ENCODE results near the gene MSL1. TPM values are rescaled to one million over a fixed set of nuclear protein-coding genes. Genes with fewer than 3 reads are reported as not detected.

The MSL1 gene
- total RNA-seq, 1 donor from 2014 or later, result 135 TPM

DNA sequence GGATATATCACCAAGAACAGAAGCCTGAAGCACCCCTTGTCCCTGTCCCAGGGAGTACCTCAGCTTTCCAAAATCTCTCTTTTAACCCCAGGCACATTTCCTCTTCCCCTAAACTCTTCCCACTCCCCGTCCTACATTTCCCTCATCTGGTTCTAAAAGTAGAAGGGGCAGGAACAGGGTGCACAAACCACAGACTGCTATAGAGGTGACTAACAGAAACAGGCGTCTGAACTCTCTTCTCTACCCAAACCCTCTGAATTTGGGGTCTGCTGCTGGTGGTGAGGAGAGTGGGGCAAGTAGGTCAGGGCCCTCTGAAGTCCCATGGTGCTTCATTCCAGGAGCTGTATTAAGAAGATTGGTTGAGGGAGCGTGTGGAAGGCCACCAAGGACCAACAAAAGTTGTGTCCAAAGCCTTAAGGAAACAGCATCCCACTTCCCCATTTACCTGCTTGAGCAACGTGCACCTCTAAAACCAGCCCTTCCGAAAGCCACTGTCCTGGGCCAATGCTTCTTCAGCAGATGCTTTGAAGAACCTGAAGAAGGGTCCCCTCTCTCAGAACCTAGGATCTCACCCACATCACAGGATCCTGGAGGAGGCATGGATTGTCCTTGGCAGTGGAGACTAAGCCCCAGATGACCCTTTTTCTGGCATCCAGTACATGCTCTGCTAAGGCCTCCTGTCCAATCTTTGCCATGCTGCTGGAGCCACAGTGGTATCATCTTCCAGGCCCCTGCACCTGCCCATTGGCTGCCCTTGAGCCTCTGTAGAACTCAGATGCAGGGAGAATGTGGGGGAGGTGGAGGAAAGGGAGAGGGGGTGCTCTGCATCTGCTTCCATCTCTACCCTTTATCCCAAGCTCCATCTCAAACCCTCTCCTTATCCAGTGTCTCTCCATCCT is 15.7 kb upstream of the MSL1 start:
- Mint-ChIP-seq H3K4me3 (no peak overlapping the region), H3K27me3 (ENCODE audit: low read depth) (no peaks in the 10 kb centered on the region), H3K9me3 (no peaks in the 10 kb centered on the region), H3K36me3 (no peaks in the 10 kb centered on the region), H3K27ac (peak overlapping the region; percentile 93), H3K4me1 (peaks cover 67% of the 10 kb centered on the region)
- TF ChIP-seq, protein P1, sequence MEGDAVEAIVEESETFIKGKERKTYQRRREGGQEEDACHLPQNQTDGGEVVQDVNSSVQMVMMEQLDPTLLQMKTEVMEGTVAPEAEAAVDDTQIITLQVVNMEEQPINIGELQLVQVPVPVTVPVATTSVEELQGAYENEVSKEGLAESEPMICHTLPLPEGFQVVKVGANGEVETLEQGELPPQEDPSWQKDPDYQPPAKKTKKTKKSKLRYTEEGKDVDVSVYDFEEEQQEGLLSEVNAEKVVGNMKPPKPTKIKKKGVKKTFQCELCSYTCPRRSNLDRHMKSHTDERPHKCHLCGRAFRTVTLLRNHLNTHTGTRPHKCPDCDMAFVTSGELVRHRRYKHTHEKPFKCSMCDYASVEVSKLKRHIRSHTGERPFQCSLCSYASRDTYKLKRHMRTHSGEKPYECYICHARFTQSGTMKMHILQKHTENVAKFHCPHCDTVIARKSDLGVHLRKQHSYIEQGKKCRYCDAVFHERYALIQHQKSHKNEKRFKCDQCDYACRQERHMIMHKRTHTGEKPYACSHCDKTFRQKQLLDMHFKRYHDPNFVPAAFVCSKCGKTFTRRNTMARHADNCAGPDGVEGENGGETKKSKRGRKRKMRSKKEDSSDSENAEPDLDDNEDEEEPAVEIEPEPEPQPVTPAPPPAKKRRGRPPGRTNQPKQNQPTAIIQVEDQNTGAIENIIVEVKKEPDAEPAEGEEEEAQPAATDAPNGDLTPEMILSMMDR (IDR thresholded peaks at IDR 0.05; ENCODE audit: unreplicated experiment), result no peak
- no peak for DNase-seq (ENCODE audit: low spot score in 2 of 2, unreplicated experiment in 2 of 2)

GRCh38 chr17:40106760-40107521 is 14.8 kb upstream of the MSL1 start:
- Mint-ChIP-seq H3K27ac (peak overlapping the region; percentile 93), H3K27me3 (ENCODE audit: low read depth) (no peaks in the 10 kb centered on the region), H3K4me3 (peak overlapping the region; percentile 8), H3K9me3 (no peaks in the 10 kb centered on the region), H3K36me3 (no peaks in the 10 kb centered on the region), H3K4me1 (peaks cover 71% of the 10 kb centered on the region)
- no peak for DNase-seq (ENCODE audit: low spot score in 2 of 2, unreplicated experiment in 2 of 2)
- TF ChIP-seq, protein P1 (IDR thresholded peaks at IDR 0.05; ENCODE audit: unreplicated experiment), result no peak

- DNase-seq (ENCODE audit: low spot score in 2 of 2, unreplicated experiment in 2 of 2), result no peak
- peaks cover 77% of the 10 kb centered on the region for H3K4me1 Mint-ChIP-seq
- no peaks in the 10 kb centered on the region for H3K36me3 Mint-ChIP-seq
- TF ChIP-seq, protein P1 (IDR thresholded peaks at IDR 0.05; ENCODE audit: unreplicated experiment), result no peak
- H3K4me3 Mint-ChIP-seq, result peak overlapping the region; percentile 8
- no peaks in the 10 kb centered on the region for H3K27me3 Mint-ChIP-seq (ENCODE audit: low read depth)
- H3K27ac Mint-ChIP-seq, result peak overlapping the region; percentile 93
- no peaks in the 10 kb centered on the region for H3K9me3 Mint-ChIP-seq
Observed at GRCh38 chr17:40107522-40108174, 14.1 kb upstream of the MSL1 start.

- H3K27me3 Mint-ChIP-seq (ENCODE audit: low read depth), result no peaks in the 10 kb centered on the region
- H3K9me3 Mint-ChIP-seq, result no peaks in the 10 kb centered on the region
- H3K36me3 Mint-ChIP-seq, result no peaks in the 10 kb centered on the region
- H3K4me3 Mint-ChIP-seq, result no peak overlapping the region
- no peak for DNase-seq (ENCODE audit: low spot score in 2 of 2, unreplicated experiment in 2 of 2)
- peak overlapping the region; percentile 81 for H3K27ac Mint-ChIP-seq
- H3K4me1 Mint-ChIP-seq, result peaks cover 78% of the 10 kb centered on the region
- TF ChIP-seq, protein P1 (IDR thresholded peaks at IDR 0.05; ENCODE audit: unreplicated experiment), result no peak
Observed at GRCh38 chr17:40108970-40109824, 12.6 kb upstream of the MSL1 start.
